Esophagus muscularis mucosa (tissue), 4 donors: ENCODE measurements around the gene SOX5. TPM values are rescaled to one million over a fixed set of nuclear protein-coding genes. Genes with fewer than 3 reads are reported as not detected.

Source experiments
- DNase-seq: peaks from one replicate; pipeline ENCODE4 v3.0.0-alpha.2; 2017; ENCODE audit errors: extremely low spot score
- H3K27ac ChIP-seq, 4 donors: fragments of 200-600 bp; sonication (generic); replicated peaks in 1 of 4; 1 replicate in 3 of 4; 2 replicates in 1 of 4; pipeline ENCODE4 v1.5.1; 2016 to 2019; ENCODE audit warnings: mild to moderate bottlenecking in 1 of 4
- H3K27me3 ChIP-seq, 4 donors: fragments of 200-600 bp; sonication (generic); one replicate each; pipeline versions ENCODE4 v1.5.1 to v1.6.0; 2016 to 2019
- H3K36me3 ChIP-seq, 4 donors: fragments of 200-600 bp; sonication (generic); one replicate each; pipeline ENCODE4 v1.5.1; 2016 to 2019
- H3K4me1 ChIP-seq, 4 donors: fragments of 200-600 bp; sonication (generic); one replicate each; pipeline ENCODE4 v1.5.1; 2016 to 2019
- H3K4me3 ChIP-seq, 4 donors: fragments of 200-600 bp; sonication (generic); 1 replicate in 2 of 4; 2 replicates in 2 of 4; pipeline ENCODE4 v1.5.1; 2016 to 2019; ENCODE audit warnings: mild to moderate bottlenecking in 4 of 4, moderate library complexity in 1 of 4
- H3K9me3 ChIP-seq, 4 donors: fragments of 200-600 bp; sonication (generic); 1 replicate in 3 of 4; 2 replicates in 1 of 4; pipeline ENCODE4 v1.5.1; 2016 to 2019
- CTCF ChIP-seq, 3 experiments: fragments of 200-600 bp in 2 of 3; fragments of 450-650 bp in 1 of 3; sonication (generic) in 2 of 3; IDR thresholded peaks; one replicate each; pipeline ENCODE4 v1.5.1; 2017 to 2019; ENCODE audit warnings: antibody characterized with exemption in 3 of 3, mild to moderate bottlenecking in 2 of 3, moderate library complexity in 1 of 3
- EP300 ChIP-seq: sonication (generic); formaldehyde crosslinking; IDR thresholded peaks from one replicate; pipeline ENCODE4 v1.6.1; 2017; ENCODE audit warnings: antibody characterized with exemption
- POLR2A ChIP-seq: fragments of 450-650 bp; IDR thresholded peaks from one replicate; pipeline ENCODE4 v1.6.1; 2017; ENCODE audit warnings: antibody characterized with exemption, moderate library complexity, mild to moderate bottlenecking, low read depth
- POLR2AphosphoS5 ChIP-seq, 2 donors: sonication (generic); formaldehyde crosslinking; IDR thresholded peaks; one replicate each; pipeline ENCODE4 v1.6.1; 2017; ENCODE audit warnings: antibody characterized with exemption in 2 of 2
- WGBS: methylation state at CpG from one replicate; pipeline ENCODE4 v1.1.5; 2018; 5-methylcytosine and 5-hydroxymethylcytosine counted together
- intact Hi-C: fragments of 100-400 bp; cut with DNase I; formaldehyde crosslinking; loops from one replicate; pipeline ENCODE4 v1.15.1; 2023
- total RNA-seq, 4 donors: library from RNA; depleted of rRNA; stranded (reverse); fragments of >200 nt; gene quantifications; one replicate each; pipeline versions ENCODE4 v1.1.0 to v1.2.1, GENCODE V29; 2016

SOX5 gene
- total RNA-seq, 4 donors from 2014 or later = 7.1 to 11.6 (median 8.8) TPM

GRCh38 chr12:23857178-23857577 is 92.3 kb downstream of the SOX5 start:
- TF ChIP-seq CTCF (IDR thresholded peaks at IDR 0.05) (no peak), EP300 (no peak), POLR2A (no peak), POLR2AphosphoS5 (IDR thresholded peaks at IDR 0.05) (no peak)
- Histone ChIP-seq H3K27me3 (no peaks in the 10 kb centered on the region), H3K27ac (no peak overlapping the region), H3K4me3 (no peak overlapping the region), H3K4me1 (no peaks in the 10 kb centered on the region), H3K9me3 (peaks cover 0 to 16% (median 5%) of the 10 kb centered on the region in 4 donors), H3K36me3 (no peaks in the 10 kb centered on the region)
- DNase-seq = no peak
- intact Hi-C loops = no loop called here

DNA sequence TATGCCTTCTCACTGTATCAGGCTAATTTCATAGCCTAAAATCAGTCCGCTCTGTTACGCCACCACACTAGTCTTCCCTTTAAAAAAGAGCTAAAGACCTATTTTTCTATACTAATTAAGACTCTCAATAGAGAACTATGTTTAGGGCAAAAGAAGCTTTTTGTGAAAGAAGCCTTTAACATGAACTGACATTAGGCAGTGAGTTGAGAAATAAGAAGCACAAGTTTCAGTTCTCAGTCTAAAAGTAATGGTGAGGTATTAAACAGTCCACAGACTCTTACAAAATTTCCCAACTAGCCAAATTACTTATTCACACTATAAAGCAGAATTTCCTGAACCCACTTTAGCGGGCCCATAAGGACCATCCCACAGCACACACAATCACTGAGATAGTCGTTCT is 93.7 kb downstream of the SOX5 start:
- TF ChIP-seq CTCF (IDR thresholded peaks at IDR 0.05) (no peak), POLR2A (no peak), POLR2AphosphoS5 (IDR thresholded peaks at IDR 0.05) (no peak), EP300 (no peak)
- DNase-seq = no peak
- H3K4me1 ChIP-seq = no peaks in the 10 kb centered on the region
- H3K27ac ChIP-seq = no peak overlapping the region
- no peaks in the 10 kb centered on the region for H3K36me3 ChIP-seq
- H3K9me3 ChIP-seq = peaks cover 0 to 16% (median 5%) of the 10 kb centered on the region in 4 donors
- no peaks in the 10 kb centered on the region for H3K27me3 ChIP-seq
- H3K4me3 ChIP-seq = no peak overlapping the region
- 64% methylated on average over 4 of the region's 4 CpGs for whole genome bisulfite sequencing
- intact Hi-C loops = no loop called here

- H3K9me3 ChIP-seq = peaks cover 0 to 12% (median 5%) of the 10 kb centered on the region in 4 donors
- intact Hi-C loops = no loop called here
- no peaks in the 10 kb centered on the region for H3K36me3 ChIP-seq
- no peaks in the 10 kb centered on the region for H3K4me1 ChIP-seq
- H3K27me3 ChIP-seq = no peaks in the 10 kb centered on the region
- TF ChIP-seq EP300 = no peak
- TF ChIP-seq POLR2AphosphoS5 (IDR thresholded peaks at IDR 0.05) = no peak
- TF ChIP-seq CTCF (IDR thresholded peaks at IDR 0.05) = no peak
- no peak for TF ChIP-seq POLR2A
- H3K27ac ChIP-seq = no peak overlapping the region
- no peak for DNase-seq
- H3K4me3 ChIP-seq = no peak overlapping the region
Measured at GRCh38 chr12:23854598-23854997, 94.9 kb downstream of the SOX5 start.

DNA sequence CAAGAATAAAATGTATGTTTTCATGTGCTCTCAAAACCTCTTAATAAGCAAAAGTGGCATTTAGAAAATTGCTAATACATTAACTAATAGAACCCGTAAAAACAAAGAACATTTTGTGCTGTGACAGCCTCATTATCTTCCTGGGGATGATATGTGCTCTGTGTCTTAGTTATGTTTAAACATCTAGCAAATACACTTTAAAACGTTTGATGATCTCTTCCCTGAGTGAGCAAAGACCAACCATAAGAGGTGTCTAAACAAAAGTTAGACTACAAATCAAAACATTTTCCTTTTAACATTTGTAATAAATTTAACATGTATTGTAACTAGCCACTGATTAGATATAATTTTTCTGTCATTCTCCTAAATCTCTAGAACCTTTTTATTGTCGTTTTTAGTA is 95.8 kb downstream of the SOX5 start:
- Histone ChIP-seq H3K9me3 (peaks cover 0 to 3% (median under 1%) of the 10 kb centered on the region in 4 donors), H3K27me3 (no peaks in the 10 kb centered on the region), H3K4me3 (no peak overlapping the region), H3K4me1 (no peaks in the 10 kb centered on the region), H3K27ac (no peak overlapping the region), H3K36me3 (no peaks in the 10 kb centered on the region)
- WGBS = 50% methylated on average over 3 of the region's 3 CpGs
- no peak for TF ChIP-seq CTCF (IDR thresholded peaks at IDR 0.05)
- TF ChIP-seq POLR2AphosphoS5 (IDR thresholded peaks at IDR 0.05) = no peak
- no peak for TF ChIP-seq EP300
- no peak for TF ChIP-seq POLR2A
- intact Hi-C loops = no loop called here
- no peak for DNase-seq

- no peaks in the 10 kb centered on the region for H3K27me3 ChIP-seq
- no peak overlapping the region for H3K27ac ChIP-seq
- TF ChIP-seq EP300 = no peak
- no peak for TF ChIP-seq CTCF (IDR thresholded peaks at IDR 0.05)
- no peak for TF ChIP-seq POLR2AphosphoS5 (IDR thresholded peaks at IDR 0.05)
- no peak for TF ChIP-seq POLR2A
- H3K4me1 ChIP-seq = no peaks in the 10 kb centered on the region
- no peaks in the 10 kb centered on the region for H3K9me3 ChIP-seq
- WGBS = 89% methylated on average over 2 of the region's 2 CpGs
- intact Hi-C loops = no loop called here
- no peak for DNase-seq
- no peaks in the 10 kb centered on the region for H3K36me3 ChIP-seq
- H3K4me3 ChIP-seq = no peak overlapping the region
Measured at GRCh38 chr12:23851602-23852001, 97.9 kb downstream of the SOX5 start.
